ENCODE results near the gene PYGB. TPM values are rescaled to one million over a fixed set of nuclear protein-coding genes. Genes with fewer than 3 reads are reported as not detected.

The PYGB gene
- total RNA-seq, 1 donor from 2014 or later: 117 TPM

DNA sequence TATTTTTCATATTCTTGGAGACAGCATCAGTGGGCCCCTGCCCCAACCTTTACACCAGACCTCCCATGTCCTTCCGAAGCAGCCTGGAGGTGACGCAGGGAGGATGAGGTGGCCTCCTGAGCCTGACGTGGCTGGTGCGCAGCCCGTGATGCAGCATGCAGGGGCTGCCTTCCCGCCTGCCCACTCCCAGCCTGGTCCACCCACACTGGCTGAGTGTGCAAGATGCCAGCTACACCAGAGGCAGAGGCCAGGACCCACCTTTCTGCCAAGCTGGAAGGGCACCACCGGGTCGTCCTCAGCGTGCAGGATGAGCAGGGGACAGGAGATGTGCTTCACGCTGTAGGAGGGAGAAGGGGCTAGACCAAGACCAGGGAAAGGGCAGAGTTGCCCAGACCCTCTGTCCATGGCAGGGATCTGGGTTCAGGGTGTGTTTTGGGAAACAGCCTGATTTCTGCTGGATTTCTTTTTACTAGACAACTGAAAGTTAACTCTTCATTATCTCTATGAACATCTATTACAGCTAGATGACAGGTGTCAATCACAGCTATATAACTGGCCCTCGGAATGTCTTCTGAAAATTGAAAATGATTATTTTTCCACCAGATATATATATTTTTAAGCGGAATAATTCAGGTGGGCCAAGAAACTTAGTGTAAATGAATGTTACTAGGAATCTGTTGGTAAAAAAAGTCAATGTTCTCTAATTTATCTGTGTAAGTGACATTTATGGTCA lies 55.6 kb downstream of the PYGB start:
- intact Hi-C loops (cut with DNase I): loop anchor here (5.0 kb wide), 1 partner anchor 89 kb away; the partner anchor contains the start of gene ABHD12
- H3K27me3 ChIP-seq: no peaks in the 10 kb centered on the region
- peaks cover 0 to 21% of the 10 kb centered on the region in 2 donors for H3K36me3 ChIP-seq
- no peak overlapping the region for H3K27ac ChIP-seq
- no peaks in the 10 kb centered on the region for H3K9me3 ChIP-seq
- DNase-seq (ENCODE audit: extremely low spot score in 2 of 2): no peak
- no peaks in the 10 kb centered on the region for H3K4me1 ChIP-seq
- no peak overlapping the region for H3K4me3 ChIP-seq
- TF ChIP-seq POLR2A (IDR thresholded peaks at IDR 0.05): no peak
- TF ChIP-seq CTCF (IDR thresholded peaks at IDR 0.05): no peak
- no peak for TF ChIP-seq POLR2AphosphoS5 (IDR thresholded peaks at IDR 0.05; ENCODE audit: insufficient read depth in 1 of 2, low read depth in 1 of 2)

DNA sequence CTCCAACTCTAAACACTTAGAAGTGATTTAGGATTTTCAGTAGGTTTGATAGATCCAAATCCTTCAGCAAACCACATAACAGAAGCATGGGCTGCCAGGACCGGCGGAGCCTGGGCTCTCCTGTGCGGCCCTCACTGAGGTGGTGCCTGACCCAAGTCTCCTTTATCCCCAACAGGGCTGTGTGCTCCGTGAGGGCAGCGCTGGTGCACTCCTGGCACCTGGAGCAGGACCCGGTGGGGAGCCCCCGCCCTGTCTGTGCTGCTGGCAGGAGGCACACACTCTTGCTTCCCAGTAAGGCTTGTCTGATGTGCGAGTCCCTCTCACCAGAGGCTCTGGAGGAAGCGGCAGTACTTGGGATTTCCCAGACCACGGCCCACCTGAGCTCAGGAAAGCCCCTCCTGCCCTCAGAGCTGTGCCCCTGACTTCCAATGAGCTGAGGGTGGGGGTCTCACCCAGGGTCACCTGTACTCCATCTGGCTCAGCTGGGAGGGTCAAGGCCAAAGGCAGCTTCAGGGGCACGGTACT lies 56.2 kb downstream of the PYGB start:
- no peaks in the 10 kb centered on the region for H3K9me3 ChIP-seq
- no peak for TF ChIP-seq CTCF (IDR thresholded peaks at IDR 0.05)
- no peak for TF ChIP-seq POLR2AphosphoS5 (IDR thresholded peaks at IDR 0.05; ENCODE audit: insufficient read depth in 1 of 2, low read depth in 1 of 2)
- TF ChIP-seq POLR2A (IDR thresholded peaks at IDR 0.05): no peak
- peaks cover under 1% of the 10 kb centered on the region for H3K4me1 ChIP-seq
- no peak overlapping the region for H3K27ac ChIP-seq
- no peaks in the 10 kb centered on the region for H3K27me3 ChIP-seq
- no peak for DNase-seq (ENCODE audit: extremely low spot score in 2 of 2)
- intact Hi-C loops (cut with DNase I): loop anchor here (5.0 kb wide), 1 partner anchor 88 kb away; the partner anchor contains the start of gene ABHD12
- H3K4me3 ChIP-seq: no peak overlapping the region
- H3K36me3 ChIP-seq: peaks cover 0 to 17% of the 10 kb centered on the region in 2 donors

- no peak overlapping the region for H3K4me3 ChIP-seq
- peaks cover 27% of the 10 kb centered on the region for H3K4me1 ChIP-seq
- no peak for DNase-seq (ENCODE audit: extremely low spot score in 2 of 2)
- no peaks in the 10 kb centered on the region for H3K27me3 ChIP-seq
- TF ChIP-seq CTCF (IDR thresholded peaks at IDR 0.05) (no peak), POLR2AphosphoS5 (IDR thresholded peaks at IDR 0.05; ENCODE audit: insufficient read depth in 1 of 2, low read depth in 1 of 2) (no peak), POLR2A (IDR thresholded peaks at IDR 0.05) (no peak)
- no peak overlapping the region for H3K27ac ChIP-seq
- H3K36me3 ChIP-seq: peaks cover 0 to 11% of the 10 kb centered on the region in 2 donors
- H3K9me3 ChIP-seq: no peaks in the 10 kb centered on the region
- intact Hi-C loops (cut with DNase I): no loop called here
Measured at GRCh38 chr20:25306991-25307903, 59.4 kb downstream of the PYGB start.

GRCh38 chr20:25308083-25308491 lies 60.2 kb downstream of the PYGB start:
- H3K4me3 ChIP-seq: no peak overlapping the region
- peaks cover 0 to 11% of the 10 kb centered on the region in 2 donors for H3K36me3 ChIP-seq
- DNase-seq (ENCODE audit: extremely low spot score in 2 of 2): no peak
- TF ChIP-seq CTCF (IDR thresholded peaks at IDR 0.05) (no peak), POLR2AphosphoS5 (IDR thresholded peaks at IDR 0.05; ENCODE audit: insufficient read depth in 1 of 2, low read depth in 1 of 2) (no peak), POLR2A (IDR thresholded peaks at IDR 0.05) (no peak)
- intact Hi-C loops (cut with DNase I): no loop called here
- peaks cover 27% of the 10 kb centered on the region for H3K4me1 ChIP-seq
- H3K9me3 ChIP-seq: no peaks in the 10 kb centered on the region
- H3K27ac ChIP-seq: no peak overlapping the region
- no peaks in the 10 kb centered on the region for H3K27me3 ChIP-seq
